Kidney (tissue), 14 donors: ENCODE measurements around the gene KDM5C. TPM values are rescaled to one million over a fixed set of nuclear protein-coding genes. Genes with fewer than 3 reads are reported as not detected.

ENCODE experiments used
- DNase-seq, 5 donors: peaks; one replicate each; pipeline ENCODE4 v3.0.0-alpha.2; 2013 to 2020
- FAIRE-seq: peaks from 2 replicates; lab custom pipeline; 2012; peaks lifted over from hg19 to GRCh38; lab: Jason Lieb, UNC
- H3K27ac ChIP-seq, 2 donors: one replicate each; pipeline ENCODE4 v1.7.0; 2013; ENCODE audit warnings: low read depth in 2 of 2, low read length in 2 of 2, inconsistent platforms in 1 of 2
- H3K27me3 ChIP-seq: one replicate; pipeline ENCODE4 v1.7.1; 2013; ENCODE audit warnings: low read length, inconsistent platforms; ENCODE audit not compliant: control insufficient read depth, insufficient read depth
- H3K36me3 ChIP-seq, 3 donors: one replicate each; pipeline versions ENCODE4 v1.7.0 to v1.7.1; 2013; ENCODE audit warnings: low read length in 3 of 3, control low read depth in 1 of 3, inconsistent platforms in 1 of 3; ENCODE audit not compliant: insufficient read depth in 3 of 3, control insufficient read depth in 2 of 3
- H3K4me1 ChIP-seq, 3 donors: one replicate each; pipeline versions ENCODE4 v1.7.0 to v1.7.1; 2013; ENCODE audit warnings: low read length in 3 of 3, inconsistent platforms in 1 of 3, low read depth in 1 of 3; ENCODE audit not compliant: control insufficient read depth in 2 of 3, insufficient read depth in 2 of 3
- H3K4me3 ChIP-seq, 3 donors: one replicate each; pipeline versions ENCODE4 v1.7.0 to v1.8.1; 2013; ENCODE audit warnings: low read length in 3 of 3, control low read depth in 1 of 3, inconsistent platforms in 1 of 3
- H3K9ac ChIP-seq, 3 donors: one replicate each; pipeline versions ENCODE4 v1.7.0 to v1.7.1; 2013; ENCODE audit warnings: low read length in 3 of 3, control low read depth in 1 of 3, inconsistent platforms in 1 of 3
- H3K9me3 ChIP-seq, 3 donors: one replicate each; pipeline versions ENCODE4 v1.7.0 to v1.7.1; 2013; ENCODE audit warnings: low read length in 3 of 3, control low read depth in 1 of 3, inconsistent platforms in 1 of 3; ENCODE audit not compliant: control insufficient read depth in 2 of 3, insufficient read depth in 1 of 3
- CTCF ChIP-seq: IDR thresholded peaks from 3 replicates; pipeline ENCODE4 v1.5.1; 2012; ENCODE audit warnings: mild to moderate bottlenecking, moderate library complexity, borderline replicate concordance; ENCODE audit not compliant: insufficient read depth; ENCODE audit errors: extremely low read depth
- intact Hi-C: fragments of 100-400 bp; cut with DNase I; formaldehyde crosslinking; loops from one replicate; pipeline ENCODE4 v1.11.1; 2022
- polyA plus RNA-seq: library from polyadenylated mRNA; stranded (reverse); fragments of 350-450 nt; fragmentation: Illumina TruSeq; extraction: RNeasy Lipid Tissue Mini Kit (QIAGEN cat#74804); gene quantifications from one replicate; pipeline ENCODE4 v1.2.3, GENCODE V29; 2014; ENCODE audit warnings: low read depth, low replicate concordance; ENCODE audit not compliant: insufficient read depth
- total RNA-seq: library from RNA; stranded (reverse); fragmentation: NEBNext Ultra II Directional; extraction: Animal tissue kit (Norgen Biotek cat#: 25700); gene quantifications from one replicate; pipeline ENCODE4 v1.2.1, GENCODE V29; 2021
- donor health status: control.
- donor health status: control.
- donor health status: control.
- donor health status: control.
- donor health status: control.
- donor health status: DM: yes; HTN: yes; CAD: no.
- donor health status: Normal renal cell carcinoma (clear cell type).

The KDM5C gene
- total and polyA plus RNA-seq, 2 donors from 2014 or later: 14.9 to 114 TPM

GRCh38 chrX:53211391-53211978 lies 13.5 kb downstream of the KDM5C start:
- no peak for TF ChIP-seq CTCF
- DNase-seq: no peak
- FAIRE-seq: no peak
- Histone ChIP-seq H3K9ac (no peak overlapping the region), H3K9me3 (no peaks in the 10 kb centered on the region), H3K4me1 (no peaks in the 10 kb centered on the region), H3K4me3 (no peak overlapping the region), H3K27ac (no peak overlapping the region), H3K36me3 (peaks cover 33 to 49% (median 34%) of the 10 kb centered on the region in 3 donors), H3K27me3 (no peaks in the 10 kb centered on the region)
- intact Hi-C loops: no loop called here

GRCh38 chrX:53196678-53197077 lies 28.3 kb downstream of the KDM5C start:
- intact Hi-C loops: no loop called here
- H3K4me3 ChIP-seq: no peak overlapping the region
- DNase-seq (no peak), FAIRE-seq (no peak)
- no peak overlapping the region for H3K9ac ChIP-seq
- peaks cover 24 to 49% (median 35%) of the 10 kb centered on the region in 3 donors for H3K36me3 ChIP-seq
- no peaks in the 10 kb centered on the region for H3K27me3 ChIP-seq
- H3K27ac ChIP-seq: no peak overlapping the region
- no peaks in the 10 kb centered on the region for H3K9me3 ChIP-seq
- TF ChIP-seq CTCF: no peak
- no peaks in the 10 kb centered on the region for H3K4me1 ChIP-seq

GRCh38 chrX:53195401-53195800 lies 29.6 kb downstream of the KDM5C start:
- no peak for DNase-seq
- no peak for FAIRE-seq
- no peaks in the 10 kb centered on the region for H3K9me3 ChIP-seq
- H3K27me3 ChIP-seq: no peaks in the 10 kb centered on the region
- intact Hi-C loops: no loop called here
- H3K4me1 ChIP-seq: no peaks in the 10 kb centered on the region
- H3K27ac ChIP-seq: no peak overlapping the region
- H3K36me3 ChIP-seq: peaks cover 19 to 44% (median 30%) of the 10 kb centered on the region in 3 donors
- H3K9ac ChIP-seq: no peak overlapping the region
- no peak overlapping the region for H3K4me3 ChIP-seq
- no peak for TF ChIP-seq CTCF

GRCh38 chrX:53194308-53194707 lies 30.7 kb downstream of the KDM5C start:
- Histone ChIP-seq H3K9me3 (no peaks in the 10 kb centered on the region), H3K27me3 (no peaks in the 10 kb centered on the region), H3K4me1 (no peaks in the 10 kb centered on the region), H3K4me3 (no peak overlapping the region), H3K36me3 (peaks cover 19 to 41% (median 26%) of the 10 kb centered on the region in 3 donors), H3K27ac (no peak overlapping the region), H3K9ac (no peak overlapping the region)
- TF ChIP-seq CTCF: no peak
- no peak for FAIRE-seq
- intact Hi-C loops: no loop called here
- no peak for DNase-seq
